ENCODE results near the gene TMEM181.
A peak's percentile ranks its signal among the peaks of the same experiment; 100 is the strongest.

The TMEM181 gene

DNA sequence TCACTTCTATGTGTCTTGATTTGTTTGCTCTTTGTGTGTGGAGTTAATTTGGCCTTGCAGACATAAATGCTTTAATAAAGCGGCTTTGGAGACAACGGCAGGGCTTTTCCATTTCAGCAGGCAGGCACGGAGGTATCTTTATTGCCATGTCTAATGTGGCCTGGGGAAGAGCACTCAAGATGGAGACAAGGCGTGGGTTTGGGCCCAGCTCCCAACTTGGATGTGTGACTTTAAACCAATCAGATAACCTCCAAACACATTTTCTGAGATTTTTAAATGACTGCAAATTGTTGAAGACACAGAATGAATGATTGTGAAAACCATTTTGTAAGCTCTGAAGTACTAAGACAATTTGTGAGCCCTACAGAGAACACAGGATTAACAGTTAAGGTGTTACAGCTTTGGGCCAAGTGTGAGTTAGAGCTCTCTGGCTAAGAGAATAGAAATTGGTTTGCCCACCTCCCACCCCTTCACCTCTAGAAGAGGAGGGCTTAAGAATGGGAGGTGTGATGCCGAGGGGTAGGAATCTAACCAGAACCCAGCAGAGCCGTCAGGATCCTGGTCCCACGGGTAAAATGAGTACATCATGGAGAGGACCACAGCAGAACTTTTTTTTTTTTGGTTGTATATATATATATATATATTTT is 75.7 kb downstream of the TMEM181 start:
- no peak overlapping the region for H3K4me3 ChIP-seq
- no peaks in the 10 kb centered on the region for H3K9me3 ChIP-seq
- peak in 1 of 2 donors; percentile 53 for DNase-seq
- H3K27ac ChIP-seq = peak overlapping the region; percentile 46 to 94
- H3K27me3 ChIP-seq = no peaks in the 10 kb centered on the region
- TF ChIP-seq, protein P1, sequence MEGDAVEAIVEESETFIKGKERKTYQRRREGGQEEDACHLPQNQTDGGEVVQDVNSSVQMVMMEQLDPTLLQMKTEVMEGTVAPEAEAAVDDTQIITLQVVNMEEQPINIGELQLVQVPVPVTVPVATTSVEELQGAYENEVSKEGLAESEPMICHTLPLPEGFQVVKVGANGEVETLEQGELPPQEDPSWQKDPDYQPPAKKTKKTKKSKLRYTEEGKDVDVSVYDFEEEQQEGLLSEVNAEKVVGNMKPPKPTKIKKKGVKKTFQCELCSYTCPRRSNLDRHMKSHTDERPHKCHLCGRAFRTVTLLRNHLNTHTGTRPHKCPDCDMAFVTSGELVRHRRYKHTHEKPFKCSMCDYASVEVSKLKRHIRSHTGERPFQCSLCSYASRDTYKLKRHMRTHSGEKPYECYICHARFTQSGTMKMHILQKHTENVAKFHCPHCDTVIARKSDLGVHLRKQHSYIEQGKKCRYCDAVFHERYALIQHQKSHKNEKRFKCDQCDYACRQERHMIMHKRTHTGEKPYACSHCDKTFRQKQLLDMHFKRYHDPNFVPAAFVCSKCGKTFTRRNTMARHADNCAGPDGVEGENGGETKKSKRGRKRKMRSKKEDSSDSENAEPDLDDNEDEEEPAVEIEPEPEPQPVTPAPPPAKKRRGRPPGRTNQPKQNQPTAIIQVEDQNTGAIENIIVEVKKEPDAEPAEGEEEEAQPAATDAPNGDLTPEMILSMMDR (IDR thresholded peaks at IDR 0.05) = no peak
- intact Hi-C loops (cut with DNase I; ENCODE audit: low total_unique reads) = no loop called here
- H3K4me1 ChIP-seq = peaks cover 0 to 47% (median 13%) of the 10 kb centered on the region in 4 donors
- H3K36me3 ChIP-seq = peaks cover 18 to 30% (median 21%) of the 10 kb centered on the region in 3 donors

DNA sequence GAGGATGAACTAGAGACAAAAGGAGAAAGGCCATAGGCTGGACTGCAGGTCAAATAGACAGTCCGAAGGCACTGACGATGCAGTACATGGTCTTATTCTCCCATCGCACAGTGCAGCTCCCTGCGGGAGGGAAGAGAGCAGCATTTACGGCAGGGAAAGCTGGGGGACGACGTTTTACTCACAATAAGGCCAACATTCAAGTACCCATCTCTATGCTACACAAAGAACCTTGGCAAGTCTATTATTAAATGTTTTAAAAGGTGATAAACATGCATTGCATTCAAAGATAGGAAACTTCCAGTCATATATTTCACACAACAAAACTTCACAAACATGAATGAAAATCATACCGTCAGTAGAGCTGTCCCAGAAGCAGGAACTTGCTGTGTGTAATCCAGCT is 76.9 kb downstream of the TMEM181 start:
- no peaks in the 10 kb centered on the region for H3K27me3 ChIP-seq
- H3K27ac ChIP-seq = no peak overlapping the region
- TF ChIP-seq, protein P1 (IDR thresholded peaks at IDR 0.05) = no peak
- H3K36me3 ChIP-seq = peaks cover 18 to 30% (median 21%) of the 10 kb centered on the region in 3 donors
- H3K4me3 ChIP-seq = no peak overlapping the region
- intact Hi-C loops (cut with DNase I; ENCODE audit: low total_unique reads) = no loop called here
- peaks cover 0 to 47% (median 15%) of the 10 kb centered on the region in 4 donors for H3K4me1 ChIP-seq
- peak in 1 of 2 donors; percentile 33 for DNase-seq
- no peaks in the 10 kb centered on the region for H3K9me3 ChIP-seq

DNA sequence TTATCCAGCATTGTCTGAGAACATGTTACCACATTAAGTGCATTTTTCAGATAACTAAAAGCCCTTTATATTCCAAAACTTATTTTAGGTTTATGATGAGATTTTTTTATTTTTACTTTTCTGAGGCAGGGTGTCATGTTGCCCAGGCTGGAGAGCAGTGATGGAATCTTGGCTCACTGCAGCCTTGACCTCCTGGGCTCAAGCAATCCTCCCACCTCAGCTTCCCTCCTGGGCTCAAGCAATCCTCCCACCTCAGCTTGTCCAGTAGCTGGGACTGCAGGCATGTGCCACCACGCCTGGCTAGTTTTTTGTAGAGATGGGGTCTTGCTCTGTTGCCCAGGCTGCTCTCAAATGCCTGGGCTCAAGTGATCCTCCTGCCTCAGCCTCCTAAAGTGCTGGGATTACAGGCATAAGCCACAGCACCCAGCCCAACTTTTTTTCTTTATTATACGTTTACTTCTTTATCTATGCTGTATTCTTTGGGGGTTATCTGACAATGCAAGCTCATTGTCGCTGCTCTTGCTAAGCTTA is 78.5 kb downstream of the TMEM181 start:
- DNase-seq = peak in 1 of 2 donors; percentile 52
- Histone ChIP-seq H3K4me3 (no peak overlapping the region), H3K4me1 (peaks cover 0 to 52% (median 31%) of the 10 kb centered on the region in 4 donors), H3K27ac (peak overlapping the region; percentile 42 to 92), H3K36me3 (peaks cover 17 to 25% (median 18%) of the 10 kb centered on the region in 3 donors), H3K9me3 (no peaks in the 10 kb centered on the region), H3K27me3 (no peaks in the 10 kb centered on the region)
- TF ChIP-seq, protein P1 (IDR thresholded peaks at IDR 0.05) = no peak
- intact Hi-C loops (cut with DNase I; ENCODE audit: low total_unique reads) = no loop called here

DNA sequence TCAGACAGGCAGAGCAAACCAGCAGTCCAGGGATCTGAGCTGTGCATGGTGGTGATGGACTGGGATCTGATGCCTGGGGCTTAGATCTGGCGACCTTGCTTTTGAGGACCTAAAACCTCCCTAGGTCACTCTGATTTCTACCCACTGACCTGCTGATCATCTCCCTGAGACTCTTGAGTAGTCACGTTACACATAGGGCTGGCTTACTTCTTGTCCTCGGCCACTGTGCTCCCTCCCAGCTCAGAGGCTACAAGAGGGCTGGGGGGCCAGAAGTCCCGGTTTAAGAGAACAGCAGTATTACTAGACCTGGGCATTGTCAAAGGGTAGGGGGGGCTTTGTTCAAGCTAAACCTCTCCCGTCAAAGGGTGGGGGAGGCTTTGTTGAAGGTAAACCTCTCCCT is 79.2 kb downstream of the TMEM181 start:
- H3K4me1 ChIP-seq = peaks cover 0 to 56% (median 34%) of the 10 kb centered on the region in 4 donors
- DNase-seq = peak in 1 of 2 donors; percentile 62
- intact Hi-C loops (cut with DNase I; ENCODE audit: low total_unique reads) = no loop called here

DNA sequence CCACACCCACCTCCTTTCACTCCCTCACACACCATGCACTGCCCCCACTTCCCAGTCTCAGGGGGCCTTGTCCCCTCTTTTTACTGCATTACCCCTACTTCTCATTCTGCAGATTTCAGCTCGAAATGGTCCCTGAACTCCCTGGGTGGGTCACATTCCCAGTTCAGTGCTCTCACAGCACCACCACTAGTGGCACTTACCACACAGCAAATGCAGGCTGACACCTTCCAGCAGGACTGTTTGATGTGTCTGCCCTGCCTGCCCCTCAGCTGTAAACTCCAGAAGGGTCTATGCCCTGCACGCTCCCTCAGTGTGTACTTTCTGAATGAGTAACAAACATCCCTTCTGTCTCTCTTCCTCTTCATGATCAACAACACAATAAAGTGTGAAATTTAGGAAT is 80.6 kb downstream of the TMEM181 start:
- intact Hi-C loops (cut with DNase I; ENCODE audit: low total_unique reads) = no loop called here
- no peaks in the 10 kb centered on the region for H3K9me3 ChIP-seq
- peak in 1 of 2 donors; percentile 41 for DNase-seq
- TF ChIP-seq, protein P1 (IDR thresholded peaks at IDR 0.05) = no peak
- H3K4me3 ChIP-seq = no peak overlapping the region
- H3K4me1 ChIP-seq = peaks cover 0 to 56% (median 39%) of the 10 kb centered on the region in 4 donors
- H3K27me3 ChIP-seq = no peaks in the 10 kb centered on the region
- peaks cover 17 to 22% (median 18%) of the 10 kb centered on the region in 3 donors for H3K36me3 ChIP-seq
- peak overlapping the region in 1 of 2 donors; percentile 92 for H3K27ac ChIP-seq

More for the DNA sequence above, 79.2 kb downstream of the TMEM181 start:
- TF ChIP-seq, protein P1 (IDR thresholded peaks at IDR 0.05) = no peak
- Histone ChIP-seq H3K9me3 (no peaks in the 10 kb centered on the region), H3K4me3 (no peak overlapping the region), H3K36me3 (peaks cover 17 to 25% (median 18%) of the 10 kb centered on the region in 3 donors), H3K27me3 (no peaks in the 10 kb centered on the region), H3K27ac (peak overlapping the region; percentile 42 to 92)
